ENCODE measurements around the gene TMEM106C. TPM values are rescaled to one million over a fixed set of nuclear protein-coding genes. Genes with fewer than 3 reads are reported as not detected.

TMEM106C gene
- total and polyA plus RNA-seq, 2 of the 13 experiments (the other 11 are each of a cell fraction or from before 2014, with no cell fraction given) = 132 to 192 TPM

DNA sequence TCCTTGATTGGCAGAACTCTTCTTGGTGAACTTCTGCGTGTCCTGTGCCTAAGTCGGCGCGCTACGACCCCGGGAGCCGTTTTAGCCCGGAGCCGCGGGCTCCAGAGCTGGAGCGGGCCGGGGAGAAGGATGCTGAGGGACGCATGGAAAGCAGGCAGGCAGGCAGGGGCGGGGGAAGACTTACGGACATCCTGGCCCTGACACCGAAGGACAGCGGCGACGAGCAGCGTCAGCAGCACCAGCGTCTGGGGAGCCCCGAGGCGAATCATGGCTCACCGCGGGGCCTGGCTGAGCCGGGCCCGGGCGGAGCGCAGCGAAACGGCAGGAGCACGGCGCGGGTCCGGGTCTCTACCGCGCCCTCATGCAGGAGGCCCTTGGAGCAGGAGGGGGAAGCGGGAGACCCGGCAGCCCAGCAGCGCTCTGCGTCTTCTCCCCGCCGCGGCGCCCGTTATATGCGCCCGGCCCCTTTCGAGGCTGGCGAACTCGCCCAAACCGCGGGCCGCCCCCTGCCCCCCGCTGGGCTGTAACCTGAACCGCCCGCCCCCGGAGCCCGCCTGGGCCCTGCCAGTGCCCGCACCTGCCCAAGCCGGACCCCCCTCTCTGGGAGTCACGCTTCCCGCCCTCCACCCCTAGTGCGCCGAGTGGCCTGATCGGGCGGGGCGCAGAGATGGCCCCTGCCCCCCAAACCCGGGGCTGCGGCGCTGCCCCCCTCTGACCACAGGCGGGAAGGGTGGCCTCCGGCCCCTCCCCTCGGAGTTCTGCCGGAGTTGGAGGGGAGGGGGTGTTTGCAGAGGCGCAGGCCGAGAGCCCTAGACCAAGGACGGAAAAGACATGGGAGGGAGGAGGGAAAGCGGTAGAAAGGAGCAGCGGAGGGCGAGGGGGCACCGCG lies 40.9 kb downstream of the TMEM106C start, which contains the start of gene COL2A1 (continued):
- TF ChIP-seq TEAD3 (CRISPR knock-in tag; optimal IDR thresholded peaks at IDR 0.05; ENCODE audit: borderline replicate concordance) = no peak
- no peak for TF ChIP-seq NONO (IDR thresholded peaks at IDR 0.05)
- 0 out of 2 replicates have a peak, but pooled peaks have one; percentile 28 for TF ChIP-seq NONO (CRISPR knock-in tag; conservative IDR thresholded peaks at IDR 0.05)
- no peak for TF ChIP-seq SALL1 (CRISPR knock-in tag; IDR thresholded peaks at IDR 0.05)
- TF ChIP-seq, protein P1, sequence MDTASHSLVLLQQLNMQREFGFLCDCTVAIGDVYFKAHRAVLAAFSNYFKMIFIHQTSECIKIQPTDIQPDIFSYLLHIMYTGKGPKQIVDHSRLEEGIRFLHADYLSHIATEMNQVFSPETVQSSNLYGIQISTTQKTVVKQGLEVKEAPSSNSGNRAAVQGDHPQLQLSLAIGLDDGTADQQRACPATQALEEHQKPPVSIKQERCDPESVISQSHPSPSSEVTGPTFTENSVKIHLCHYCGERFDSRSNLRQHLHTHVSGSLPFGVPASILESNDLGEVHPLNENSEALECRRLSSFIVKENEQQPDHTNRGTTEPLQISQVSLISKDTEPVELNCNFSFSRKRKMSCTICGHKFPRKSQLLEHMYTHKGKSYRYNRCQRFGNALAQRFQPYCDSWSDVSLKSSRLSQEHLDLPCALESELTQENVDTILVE (CRISPR knock-in tag; IDR thresholded peaks at IDR 0.05) = no peak
- TF ChIP-seq, protein P2, sequence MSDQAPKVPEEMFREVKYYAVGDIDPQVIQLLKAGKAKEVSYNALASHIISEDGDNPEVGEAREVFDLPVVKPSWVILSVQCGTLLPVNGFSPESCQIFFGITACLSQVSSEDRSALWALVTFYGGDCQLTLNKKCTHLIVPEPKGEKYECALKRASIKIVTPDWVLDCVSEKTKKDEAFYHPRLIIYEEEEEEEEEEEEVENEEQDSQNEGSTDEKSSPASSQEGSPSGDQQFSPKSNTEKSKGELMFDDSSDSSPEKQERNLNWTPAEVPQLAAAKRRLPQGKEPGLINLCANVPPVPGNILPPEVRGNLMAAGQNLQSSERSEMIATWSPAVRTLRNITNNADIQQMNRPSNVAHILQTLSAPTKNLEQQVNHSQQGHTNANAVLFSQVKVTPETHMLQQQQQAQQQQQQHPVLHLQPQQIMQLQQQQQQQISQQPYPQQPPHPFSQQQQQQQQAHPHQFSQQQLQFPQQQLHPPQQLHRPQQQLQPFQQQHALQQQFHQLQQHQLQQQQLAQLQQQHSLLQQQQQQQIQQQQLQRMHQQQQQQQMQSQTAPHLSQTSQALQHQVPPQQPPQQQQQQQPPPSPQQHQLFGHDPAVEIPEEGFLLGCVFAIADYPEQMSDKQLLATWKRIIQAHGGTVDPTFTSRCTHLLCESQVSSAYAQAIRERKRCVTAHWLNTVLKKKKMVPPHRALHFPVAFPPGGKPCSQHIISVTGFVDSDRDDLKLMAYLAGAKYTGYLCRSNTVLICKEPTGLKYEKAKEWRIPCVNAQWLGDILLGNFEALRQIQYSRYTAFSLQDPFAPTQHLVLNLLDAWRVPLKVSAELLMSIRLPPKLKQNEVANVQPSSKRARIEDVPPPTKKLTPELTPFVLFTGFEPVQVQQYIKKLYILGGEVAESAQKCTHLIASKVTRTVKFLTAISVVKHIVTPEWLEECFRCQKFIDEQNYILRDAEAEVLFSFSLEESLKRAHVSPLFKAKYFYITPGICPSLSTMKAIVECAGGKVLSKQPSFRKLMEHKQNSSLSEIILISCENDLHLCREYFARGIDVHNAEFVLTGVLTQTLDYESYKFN (CRISPR knock-in tag; conservative IDR thresholded peaks at IDR 0.05) = peak; percentile 50; the same call in 1 of the 2 replicates
- TF ChIP-seq, protein P3, sequence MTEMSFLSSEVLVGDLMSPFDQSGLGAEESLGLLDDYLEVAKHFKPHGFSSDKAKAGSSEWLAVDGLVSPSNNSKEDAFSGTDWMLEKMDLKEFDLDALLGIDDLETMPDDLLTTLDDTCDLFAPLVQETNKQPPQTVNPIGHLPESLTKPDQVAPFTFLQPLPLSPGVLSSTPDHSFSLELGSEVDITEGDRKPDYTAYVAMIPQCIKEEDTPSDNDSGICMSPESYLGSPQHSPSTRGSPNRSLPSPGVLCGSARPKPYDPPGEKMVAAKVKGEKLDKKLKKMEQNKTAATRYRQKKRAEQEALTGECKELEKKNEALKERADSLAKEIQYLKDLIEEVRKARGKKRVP (CRISPR knock-in tag; IDR thresholded peaks at IDR 0.05) = no peak
- no peak for TF ChIP-seq ZNF629 (CRISPR knock-in tag; conservative IDR thresholded peaks at IDR 0.05)
- TF ChIP-seq BCL6 (CRISPR knock-in tag; IDR thresholded peaks at IDR 0.05) = peak; percentile 34; the same call in 1 of the 2 replicates
- TF ChIP-seq, protein P4, sequence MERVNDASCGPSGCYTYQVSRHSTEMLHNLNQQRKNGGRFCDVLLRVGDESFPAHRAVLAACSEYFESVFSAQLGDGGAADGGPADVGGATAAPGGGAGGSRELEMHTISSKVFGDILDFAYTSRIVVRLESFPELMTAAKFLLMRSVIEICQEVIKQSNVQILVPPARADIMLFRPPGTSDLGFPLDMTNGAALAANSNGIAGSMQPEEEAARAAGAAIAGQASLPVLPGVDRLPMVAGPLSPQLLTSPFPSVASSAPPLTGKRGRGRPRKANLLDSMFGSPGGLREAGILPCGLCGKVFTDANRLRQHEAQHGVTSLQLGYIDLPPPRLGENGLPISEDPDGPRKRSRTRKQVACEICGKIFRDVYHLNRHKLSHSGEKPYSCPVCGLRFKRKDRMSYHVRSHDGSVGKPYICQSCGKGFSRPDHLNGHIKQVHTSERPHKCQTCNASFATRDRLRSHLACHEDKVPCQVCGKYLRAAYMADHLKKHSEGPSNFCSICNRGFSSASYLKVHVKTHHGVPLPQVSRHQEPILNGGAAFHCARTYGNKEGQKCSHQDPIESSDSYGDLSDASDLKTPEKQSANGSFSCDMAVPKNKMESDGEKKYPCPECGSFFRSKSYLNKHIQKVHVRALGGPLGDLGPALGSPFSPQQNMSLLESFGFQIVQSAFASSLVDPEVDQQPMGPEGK (CRISPR knock-in tag; IDR thresholded peaks at IDR 0.05) = peak; percentile 87
- TF ChIP-seq ZZZ3 (CRISPR knock-in tag; IDR thresholded peaks at IDR 0.05; ENCODE audit: borderline replicate concordance) = no peak
- no peak for TF ChIP-seq RERE (CRISPR knock-in tag; IDR thresholded peaks at IDR 0.05; ENCODE audit: low read depth)
- TF ChIP-seq ZNF75D (CRISPR knock-in tag; IDR thresholded peaks at IDR 0.05; ENCODE audit: borderline replicate concordance) = no peak
- no peak for TF ChIP-seq ATAD3A (CRISPR knock-in tag; IDR thresholded peaks at IDR 0.05)
- no peak for TF ChIP-seq THAP11 (CRISPR knock-in tag; IDR thresholded peaks at IDR 0.05)

Measured in HepG2 (cell line).